ENCODE measurements around the gene ZFAND3.

GRCh38 chr6:37983720-37984501 lies 164.4 kb downstream of the ZFAND3 start:
- TF ChIP-seq, protein P1, sequence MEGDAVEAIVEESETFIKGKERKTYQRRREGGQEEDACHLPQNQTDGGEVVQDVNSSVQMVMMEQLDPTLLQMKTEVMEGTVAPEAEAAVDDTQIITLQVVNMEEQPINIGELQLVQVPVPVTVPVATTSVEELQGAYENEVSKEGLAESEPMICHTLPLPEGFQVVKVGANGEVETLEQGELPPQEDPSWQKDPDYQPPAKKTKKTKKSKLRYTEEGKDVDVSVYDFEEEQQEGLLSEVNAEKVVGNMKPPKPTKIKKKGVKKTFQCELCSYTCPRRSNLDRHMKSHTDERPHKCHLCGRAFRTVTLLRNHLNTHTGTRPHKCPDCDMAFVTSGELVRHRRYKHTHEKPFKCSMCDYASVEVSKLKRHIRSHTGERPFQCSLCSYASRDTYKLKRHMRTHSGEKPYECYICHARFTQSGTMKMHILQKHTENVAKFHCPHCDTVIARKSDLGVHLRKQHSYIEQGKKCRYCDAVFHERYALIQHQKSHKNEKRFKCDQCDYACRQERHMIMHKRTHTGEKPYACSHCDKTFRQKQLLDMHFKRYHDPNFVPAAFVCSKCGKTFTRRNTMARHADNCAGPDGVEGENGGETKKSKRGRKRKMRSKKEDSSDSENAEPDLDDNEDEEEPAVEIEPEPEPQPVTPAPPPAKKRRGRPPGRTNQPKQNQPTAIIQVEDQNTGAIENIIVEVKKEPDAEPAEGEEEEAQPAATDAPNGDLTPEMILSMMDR (optimal IDR thresholded peaks at IDR 0.05 in 1 of 3, IDR thresholded peaks at IDR 0.05 in 1 of 3, conservative IDR thresholded peaks at IDR 0.05 in 1 of 3; ENCODE audit: extremely low read depth in 1 of 3, insufficient read depth in 2 of 3, low read length in 3 of 3), result no peak
- no peak for TF ChIP-seq EZH2 (IDR thresholded peaks at IDR 0.05; ENCODE audit: low read length)

All from keratinocyte (primary cell).